Activated CD4-positive, alpha-beta T cell treated with anti-CD3 and anti-CD28 coated beads, Interleukin-2, amount 10 ng/mL, durations not matched to agents 7 days and 5 days (primary cell): ENCODE data around the gene FBP2. TPM values are rescaled to one million over a fixed set of nuclear protein-coding genes. Genes with fewer than 3 reads are reported as not detected.

Source experiments
- CTCF ChIA-PET: fragments of 350-600 bp; sonication (Branson Sonifier 250); formaldehyde crosslinking; loops from one replicate; lab custom pipeline; 2021; ENCODE audit warnings: antibody characterized with exemption; lab: Charles Lee
- POLR2A ChIA-PET: fragments of 350-600 bp; sonication (Branson Sonifier 250); formaldehyde crosslinking; loops from one replicate; lab custom pipeline; 2021; ENCODE audit warnings: antibody characterized with exemption; lab: Charles Lee
- DNase-seq: peaks from one replicate; pipeline ENCODE4 v3.0.0-alpha.2; 2020
- H3K27ac Mint-ChIP-seq: one replicate; pipeline ENCODE4 v1.8.0; 2021; ENCODE audit warnings: mild to moderate bottlenecking, moderate library complexity, mixed read lengths
- H3K27me3 Mint-ChIP-seq: one replicate; pipeline ENCODE4 v1.8.0; 2021; ENCODE audit warnings: mixed read lengths
- H3K36me3 Mint-ChIP-seq: one replicate; pipeline ENCODE4 v1.8.0; 2021; ENCODE audit warnings: low read depth, mixed read lengths
- H3K4me1 Mint-ChIP-seq: one replicate; pipeline ENCODE4 v1.8.0; 2021; ENCODE audit warnings: mixed read lengths
- H3K4me3 Mint-ChIP-seq: one replicate; pipeline ENCODE4 v1.8.0; 2021; ENCODE audit warnings: mild to moderate bottlenecking, moderate library complexity, mixed read lengths
- H3K9me3 Mint-ChIP-seq: one replicate; pipeline ENCODE4 v1.8.0; 2021; ENCODE audit warnings: mixed read lengths
- total RNA-seq, 2 experiments: library from RNA; stranded (reverse); gene quantifications; one replicate each; pipeline ENCODE4 v1.2.3, GENCODE V29; 2021

FBP2 gene
- total RNA-seq, 2 experiments from 2014 or later = not detected

DNA sequence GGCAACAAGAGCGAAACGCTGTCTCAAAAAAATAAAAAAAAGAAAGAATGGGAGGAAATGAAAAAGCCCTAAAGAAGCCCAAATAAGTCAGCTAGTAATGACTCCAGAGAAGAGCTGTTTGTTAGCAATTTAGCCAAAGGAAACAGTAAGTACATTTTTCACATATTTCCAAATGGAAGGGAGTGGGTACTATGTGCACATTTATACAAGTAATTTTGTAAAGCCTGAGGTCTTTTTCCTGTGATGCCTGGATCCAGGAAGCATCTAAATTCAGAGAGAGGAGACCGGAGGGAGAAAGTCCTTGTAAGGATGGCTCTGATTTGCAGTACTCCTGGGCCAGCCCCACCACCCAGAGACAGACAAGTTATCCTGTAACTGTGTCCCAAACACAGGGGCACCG is 31.0 kb upstream of the FBP2 start:
- Mint-ChIP-seq H3K4me1 (peaks cover 7% of the 10 kb centered on the region), H3K4me3 (no peak overlapping the region), H3K27ac (no peak overlapping the region), H3K27me3 (peaks cover 7% of the 10 kb centered on the region), H3K36me3 (no peaks in the 10 kb centered on the region), H3K9me3 (no peaks in the 10 kb centered on the region)
- ChIA-PET CTCF (no interaction called here), POLR2A (no interaction called here)
- DNase-seq = no peak

DNA sequence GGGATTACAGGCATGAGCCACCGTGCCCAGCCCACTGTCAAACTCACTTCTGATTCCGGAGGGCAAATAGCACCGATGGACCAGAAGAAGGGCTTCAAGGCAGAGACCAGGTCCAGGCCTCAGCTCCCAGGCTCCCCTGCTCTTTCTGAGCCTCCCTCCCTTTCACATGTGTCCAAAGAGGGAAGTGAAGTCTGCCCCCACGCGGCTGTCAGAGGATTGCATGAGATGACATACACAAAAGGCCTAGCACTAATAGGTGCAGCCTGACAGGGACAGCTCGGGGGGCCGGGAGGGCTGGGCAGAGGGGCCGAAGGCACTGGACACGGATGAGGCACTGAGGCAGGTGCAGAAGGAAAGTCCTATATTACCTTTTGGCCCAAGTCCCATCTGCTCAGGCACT is 29.6 kb upstream of the FBP2 start:
- Mint-ChIP-seq H3K4me3 (no peak overlapping the region), H3K36me3 (no peaks in the 10 kb centered on the region), H3K4me1 (peaks cover 7% of the 10 kb centered on the region), H3K27me3 (peaks cover 7% of the 10 kb centered on the region), H3K9me3 (no peaks in the 10 kb centered on the region), H3K27ac (no peak overlapping the region)
- no peak for DNase-seq
- CTCF ChIA-PET = no interaction called here
- POLR2A ChIA-PET = no interaction called here

DNA sequence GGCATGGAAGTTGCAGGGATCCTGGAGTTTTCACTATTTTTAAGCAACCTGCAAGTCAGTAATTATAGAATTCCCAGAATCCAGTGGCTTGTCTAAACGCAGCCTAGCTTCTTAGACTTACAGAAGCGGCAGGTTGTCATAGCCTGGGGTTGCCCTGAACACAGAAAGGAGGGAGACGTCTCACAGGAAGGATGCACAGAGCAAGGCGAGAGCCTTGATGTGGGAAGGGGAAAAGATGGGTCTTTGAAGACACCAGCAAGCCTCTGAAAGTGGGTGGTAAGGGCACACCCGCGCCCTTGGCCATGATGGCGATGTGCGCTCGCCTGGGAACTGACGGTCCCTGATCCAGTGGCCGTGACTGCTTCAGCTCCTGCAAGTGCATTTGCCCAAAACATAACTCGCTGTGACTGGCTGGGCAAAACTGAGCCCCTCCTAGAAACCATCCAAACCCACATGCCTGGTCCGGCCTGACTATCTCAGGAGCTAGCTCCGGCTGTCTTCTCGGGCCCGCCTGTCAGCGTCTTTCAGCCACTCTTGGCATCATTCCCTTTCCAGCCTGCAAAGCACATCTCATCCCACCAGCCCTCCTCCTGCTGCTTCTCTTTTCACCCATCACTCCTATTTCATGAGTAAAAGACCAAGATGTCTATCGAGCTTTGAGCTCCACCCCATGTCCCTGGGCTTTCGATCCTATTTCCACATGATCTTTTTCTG is 28.6 kb upstream of the FBP2 start:
- ChIA-PET POLR2A (no interaction called here), CTCF (no interaction called here)
- Mint-ChIP-seq H3K4me1 (peaks cover 7% of the 10 kb centered on the region), H3K36me3 (no peaks in the 10 kb centered on the region), H3K27ac (no peak overlapping the region), H3K9me3 (no peaks in the 10 kb centered on the region), H3K4me3 (no peak overlapping the region), H3K27me3 (peaks cover 13% of the 10 kb centered on the region)
- no peak for DNase-seq

GRCh38 chr9:94619026-94619425 is 25.4 kb upstream of the FBP2 start:
- no peaks in the 10 kb centered on the region for H3K36me3 Mint-ChIP-seq
- ChIA-PET POLR2A (no interaction called here), CTCF (interaction anchor here (0.7 kb wide), 1 partner anchor 55 kb away, joined by 4 read pairs; no protein-coding TSS in a partner anchor)
- DNase-seq = no peak
- H3K27me3 Mint-ChIP-seq = peaks cover 20% of the 10 kb centered on the region
- H3K27ac Mint-ChIP-seq = no peak overlapping the region
- H3K4me3 Mint-ChIP-seq = no peak overlapping the region
- peaks cover 7% of the 10 kb centered on the region for H3K4me1 Mint-ChIP-seq
- no peaks in the 10 kb centered on the region for H3K9me3 Mint-ChIP-seq

- Mint-ChIP-seq H3K36me3 (no peaks in the 10 kb centered on the region), H3K4me3 (no peak overlapping the region), H3K9me3 (no peaks in the 10 kb centered on the region), H3K27ac (no peak overlapping the region), H3K27me3 (peaks cover 54% of the 10 kb centered on the region), H3K4me1 (peaks cover 12% of the 10 kb centered on the region)
- POLR2A ChIA-PET = no interaction called here
- DNase-seq = no peak
- CTCF ChIA-PET = no interaction called here
These were observed 19.4 kb upstream of the FBP2 start for GRCh38 chr9:94613003-94613402.

DNA sequence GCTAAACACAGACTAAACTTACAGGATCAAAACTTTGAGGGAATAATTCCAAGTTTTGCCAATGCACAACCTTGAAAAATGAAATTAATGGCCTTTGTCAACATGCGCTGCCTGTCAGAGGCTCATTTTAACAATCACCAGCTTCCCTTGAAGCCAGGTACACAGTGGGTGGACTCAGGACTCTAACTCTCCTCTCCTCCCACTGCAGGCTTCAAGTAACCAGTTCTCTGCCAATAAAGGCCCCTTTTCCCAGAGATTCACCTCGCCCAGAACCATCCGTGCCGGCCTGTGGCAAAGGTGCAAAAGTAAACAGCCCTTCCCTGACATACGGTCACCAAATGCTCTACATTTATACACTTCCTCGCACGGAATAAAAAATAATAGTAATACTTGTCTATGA is 18.4 kb upstream of the FBP2 start:
- Mint-ChIP-seq H3K27me3 (peaks cover 54% of the 10 kb centered on the region), H3K27ac (no peak overlapping the region), H3K36me3 (no peaks in the 10 kb centered on the region), H3K4me3 (peak overlapping the region; percentile 5), H3K9me3 (no peaks in the 10 kb centered on the region), H3K4me1 (peaks cover 12% of the 10 kb centered on the region)
- no peak for DNase-seq
- CTCF ChIA-PET = no interaction called here
- POLR2A ChIA-PET = interaction anchor here (0.6 kb wide), 1 partner anchor 1155 kb away, joined by 5 read pairs; no protein-coding TSS in a partner anchor

DNA sequence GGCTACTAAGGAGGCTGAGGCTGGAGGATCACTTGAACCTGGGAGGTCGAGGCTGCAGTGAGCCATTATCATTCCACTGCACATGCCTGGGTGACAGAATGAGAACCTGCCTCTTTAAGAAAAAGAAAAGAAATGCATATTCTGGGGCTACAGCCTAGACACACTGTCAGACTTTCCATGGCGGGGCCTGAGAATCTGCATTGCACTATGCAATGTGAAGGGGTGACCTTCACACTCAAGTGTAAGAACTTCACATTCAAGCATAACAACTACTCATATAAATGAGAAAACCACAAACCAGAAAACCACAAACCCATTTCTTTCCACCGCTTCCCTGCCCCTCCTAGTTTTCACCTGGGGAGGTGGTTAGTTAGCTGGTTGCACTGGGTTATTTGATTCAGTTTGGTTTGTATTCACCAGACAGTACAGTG is 18.0 kb upstream of the FBP2 start:
- peaks cover 12% of the 10 kb centered on the region for H3K4me1 Mint-ChIP-seq
- H3K27me3 Mint-ChIP-seq = peaks cover 52% of the 10 kb centered on the region
- peak; percentile 45 for DNase-seq
- H3K9me3 Mint-ChIP-seq = no peaks in the 10 kb centered on the region
- ChIA-PET CTCF (no interaction called here), POLR2A (interaction anchor here (0.6 kb wide), 1 partner anchor 1154 kb away, joined by 5 read pairs; no protein-coding TSS in a partner anchor)
- peak overlapping the region; percentile 31 for H3K27ac Mint-ChIP-seq
- no peaks in the 10 kb centered on the region for H3K36me3 Mint-ChIP-seq
- H3K4me3 Mint-ChIP-seq = no peak overlapping the region

DNA sequence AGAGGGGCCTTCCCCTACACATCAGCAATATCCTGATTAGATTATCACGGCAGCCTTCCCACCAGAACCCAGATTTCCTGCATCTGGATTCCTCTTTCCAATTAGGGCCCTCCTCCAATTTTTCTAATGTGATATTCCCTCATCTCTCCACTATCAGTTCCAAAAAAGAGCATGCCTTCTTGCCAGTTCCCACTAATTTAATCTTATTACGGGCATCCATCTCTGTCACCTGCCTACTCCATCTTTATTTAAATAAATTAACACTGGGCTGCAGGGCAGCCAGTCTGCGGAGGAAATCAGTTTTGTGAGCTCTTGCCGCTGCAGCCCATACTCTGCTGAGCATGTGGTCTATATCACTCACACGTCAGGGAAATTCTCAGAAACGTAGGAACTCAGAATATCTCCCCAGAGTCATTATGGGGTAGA is 16.6 kb upstream of the FBP2 start:
- Mint-ChIP-seq H3K9me3 (no peaks in the 10 kb centered on the region), H3K4me3 (no peak overlapping the region), H3K4me1 (peaks cover 12% of the 10 kb centered on the region), H3K36me3 (no peaks in the 10 kb centered on the region), H3K27ac (no peak overlapping the region), H3K27me3 (peaks cover 57% of the 10 kb centered on the region)
- DNase-seq = no peak
- POLR2A ChIA-PET = no interaction called here
- CTCF ChIA-PET = no interaction called here

DNA sequence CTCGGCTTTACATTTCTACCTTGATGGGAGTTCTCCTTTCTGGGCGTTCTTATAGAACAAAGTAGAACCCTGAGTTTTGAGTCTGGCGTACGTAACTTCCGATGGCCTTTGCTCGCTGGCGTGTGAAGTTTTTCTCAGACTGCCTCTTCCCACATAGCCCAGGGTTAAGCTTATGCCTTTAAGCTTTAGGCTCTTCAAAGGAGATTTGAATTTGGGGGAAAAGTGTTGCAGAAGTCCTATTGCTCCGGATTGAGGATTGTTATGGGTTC is 13.7 kb upstream of the FBP2 start:
- Mint-ChIP-seq H3K4me1 (peaks cover 12% of the 10 kb centered on the region), H3K36me3 (no peaks in the 10 kb centered on the region), H3K27ac (no peak overlapping the region), H3K9me3 (no peaks in the 10 kb centered on the region), H3K27me3 (peaks cover 58% of the 10 kb centered on the region), H3K4me3 (no peak overlapping the region)
- DNase-seq = no peak
- POLR2A ChIA-PET = no interaction called here
- CTCF ChIA-PET = no interaction called here

GRCh38 chr9:94606646-94607422 is 13.2 kb upstream of the FBP2 start:
- ChIA-PET CTCF (no interaction called here), POLR2A (no interaction called here)
- Mint-ChIP-seq H3K9me3 (no peaks in the 10 kb centered on the region), H3K4me1 (peaks cover 7% of the 10 kb centered on the region), H3K36me3 (no peaks in the 10 kb centered on the region), H3K27ac (no peak overlapping the region), H3K27me3 (peaks cover 53% of the 10 kb centered on the region), H3K4me3 (no peak overlapping the region)
- DNase-seq = no peak

- H3K36me3 Mint-ChIP-seq = no peaks in the 10 kb centered on the region
- no peak overlapping the region for H3K4me3 Mint-ChIP-seq
- no peak overlapping the region for H3K27ac Mint-ChIP-seq
- ChIA-PET CTCF (no interaction called here), POLR2A (no interaction called here)
- H3K4me1 Mint-ChIP-seq = peaks cover 3% of the 10 kb centered on the region
- H3K9me3 Mint-ChIP-seq = no peaks in the 10 kb centered on the region
- peak; percentile 74 for DNase-seq
- H3K27me3 Mint-ChIP-seq = peaks cover 27% of the 10 kb centered on the region
These were observed 9.9 kb upstream of the FBP2 start for GRCh38 chr9:94603259-94604160.

GRCh38 chr9:94602666-94603065 is 9.0 kb upstream of the FBP2 start:
- no peak overlapping the region for H3K27ac Mint-ChIP-seq
- no peak for DNase-seq
- H3K4me1 Mint-ChIP-seq = peaks cover 3% of the 10 kb centered on the region
- H3K27me3 Mint-ChIP-seq = peaks cover 24% of the 10 kb centered on the region
- CTCF ChIA-PET = interaction anchor here (0.6 kb wide), 1 partner anchor 91 kb away, joined by 4 read pairs; no protein-coding TSS in a partner anchor
- no peaks in the 10 kb centered on the region for H3K9me3 Mint-ChIP-seq
- no peaks in the 10 kb centered on the region for H3K36me3 Mint-ChIP-seq
- H3K4me3 Mint-ChIP-seq = no peak overlapping the region
- POLR2A ChIA-PET = no interaction called here

DNA sequence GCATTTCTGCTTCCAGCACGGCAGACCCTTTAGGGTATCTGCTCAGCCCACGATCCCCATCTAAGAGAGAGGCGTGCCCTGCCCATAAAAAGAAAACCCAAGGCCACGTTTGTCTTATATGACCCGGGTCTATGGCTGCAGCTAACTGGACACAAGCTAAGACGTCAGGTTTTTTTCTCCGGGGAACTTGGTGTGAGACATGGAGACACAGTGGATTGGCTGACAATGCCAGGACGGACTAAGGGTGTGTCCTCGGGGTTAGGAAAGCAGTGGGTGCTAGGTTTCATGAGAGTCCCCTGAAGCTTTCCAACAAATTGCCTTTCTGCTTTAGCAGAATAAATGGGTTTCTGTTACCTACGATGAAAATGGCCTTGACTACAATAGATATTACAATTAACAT is 7.1 kb upstream of the FBP2 start:
- Mint-ChIP-seq H3K36me3 (no peaks in the 10 kb centered on the region), H3K4me3 (no peak overlapping the region), H3K27ac (no peak overlapping the region), H3K9me3 (no peaks in the 10 kb centered on the region), H3K27me3 (peaks cover 17% of the 10 kb centered on the region), H3K4me1 (peaks cover 3% of the 10 kb centered on the region)
- DNase-seq = no peak
- CTCF ChIA-PET = no interaction called here
- POLR2A ChIA-PET = no interaction called here
